ENCODE measurements around the gene CFLAR.

DNA sequence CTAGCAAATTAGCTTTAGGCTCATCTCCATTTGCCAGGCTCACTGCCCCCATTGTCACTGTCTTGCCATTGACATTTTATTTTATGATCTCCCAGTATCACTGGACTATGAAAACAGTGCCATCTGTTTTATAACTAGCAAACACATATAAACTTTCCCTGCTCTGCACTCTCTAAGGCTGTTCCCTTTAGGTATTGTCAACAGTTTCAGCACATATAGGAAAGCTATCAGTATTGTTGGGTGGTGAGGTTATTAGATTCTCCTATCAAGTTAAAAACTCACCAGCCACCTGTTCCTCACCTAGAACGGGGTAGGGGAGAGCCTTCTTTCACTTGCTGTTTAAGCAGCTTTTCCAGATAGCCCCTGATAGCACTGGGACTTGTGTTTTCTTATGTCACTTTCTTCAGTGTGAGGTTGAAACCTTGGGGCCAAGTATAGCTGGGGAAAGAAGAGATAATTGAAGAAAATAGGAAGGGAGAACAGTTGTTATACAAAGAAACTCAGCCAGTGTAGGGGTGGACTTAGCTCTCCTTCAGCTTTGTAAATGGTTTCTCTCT lies 32.5 kb downstream of the CFLAR start:
- TF ChIP-seq ZBTB1 (tag by site-specific recombination; IDR thresholded peaks at IDR 0.05) (no peak), ZSCAN23 (tag by site-specific recombination; IDR thresholded peaks at IDR 0.05) (no peak), ZNF426 (tag by site-specific recombination; IDR thresholded peaks at IDR 0.05) (no peak), ZNF274 (IDR thresholded peaks at IDR 0.05; ENCODE audit: low read length) (no peak), ZNF274 (tag by site-specific recombination; IDR thresholded peaks at IDR 0.05; ENCODE audit: borderline replicate concordance) (no peak)
- TF ChIP-seq, protein P1, sequence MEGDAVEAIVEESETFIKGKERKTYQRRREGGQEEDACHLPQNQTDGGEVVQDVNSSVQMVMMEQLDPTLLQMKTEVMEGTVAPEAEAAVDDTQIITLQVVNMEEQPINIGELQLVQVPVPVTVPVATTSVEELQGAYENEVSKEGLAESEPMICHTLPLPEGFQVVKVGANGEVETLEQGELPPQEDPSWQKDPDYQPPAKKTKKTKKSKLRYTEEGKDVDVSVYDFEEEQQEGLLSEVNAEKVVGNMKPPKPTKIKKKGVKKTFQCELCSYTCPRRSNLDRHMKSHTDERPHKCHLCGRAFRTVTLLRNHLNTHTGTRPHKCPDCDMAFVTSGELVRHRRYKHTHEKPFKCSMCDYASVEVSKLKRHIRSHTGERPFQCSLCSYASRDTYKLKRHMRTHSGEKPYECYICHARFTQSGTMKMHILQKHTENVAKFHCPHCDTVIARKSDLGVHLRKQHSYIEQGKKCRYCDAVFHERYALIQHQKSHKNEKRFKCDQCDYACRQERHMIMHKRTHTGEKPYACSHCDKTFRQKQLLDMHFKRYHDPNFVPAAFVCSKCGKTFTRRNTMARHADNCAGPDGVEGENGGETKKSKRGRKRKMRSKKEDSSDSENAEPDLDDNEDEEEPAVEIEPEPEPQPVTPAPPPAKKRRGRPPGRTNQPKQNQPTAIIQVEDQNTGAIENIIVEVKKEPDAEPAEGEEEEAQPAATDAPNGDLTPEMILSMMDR (tag by site-specific recombination; IDR thresholded peaks at IDR 0.05) = no peak
- TF ChIP-seq, protein P2, sequence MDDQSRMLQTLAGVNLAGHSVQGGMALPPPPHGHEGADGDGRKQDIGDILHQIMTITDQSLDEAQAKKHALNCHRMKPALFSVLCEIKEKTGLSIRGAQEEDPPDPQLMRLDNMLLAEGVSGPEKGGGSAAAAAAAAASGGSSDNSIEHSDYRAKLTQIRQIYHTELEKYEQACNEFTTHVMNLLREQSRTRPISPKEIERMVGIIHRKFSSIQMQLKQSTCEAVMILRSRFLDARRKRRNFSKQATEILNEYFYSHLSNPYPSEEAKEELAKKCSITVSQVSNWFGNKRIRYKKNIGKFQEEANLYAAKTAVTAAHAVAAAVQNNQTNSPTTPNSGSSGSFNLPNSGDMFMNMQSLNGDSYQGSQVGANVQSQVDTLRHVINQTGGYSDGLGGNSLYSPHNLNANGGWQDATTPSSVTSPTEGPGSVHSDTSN (CRISPR knock-in tag; IDR thresholded peaks at IDR 0.05) = no peak

Data from HEK293 (cell line).